CD4-positive, alpha-beta memory T cell (primary cell): ENCODE data around the gene KIF1C. TPM values are rescaled to one million over a fixed set of nuclear protein-coding genes. Genes with fewer than 3 reads are reported as not detected.

Experiments
- CTCF ChIA-PET: fragments of 350-600 bp; sonication (Branson Sonifier 250); formaldehyde crosslinking; loops from one replicate; lab custom pipeline; 2021; ENCODE audit warnings: inconsistent platforms; ENCODE audit not compliant: partially characterized antibody; lab: Charles Lee
- POLR2A ChIA-PET: fragments of 350-600 bp; sonication (Branson Sonifier 250); formaldehyde crosslinking; loops from one replicate; lab custom pipeline; 2021; ENCODE audit not compliant: partially characterized antibody; lab: Charles Lee
- DNase-seq, 5 donors: peaks; one replicate each; pipeline versions ENCODE4 v3.0.0 to v3.0.0-alpha.2; 2020 to 2022; ENCODE audit warnings: mixed read lengths in 1 of 5
- H3K27ac ChIP-seq: one replicate; pipeline ENCODE4 v1.7.0; 2013; ENCODE audit warnings: low read depth, low read length
- H3K27me3 ChIP-seq: 2 replicates; pipeline ENCODE4 v1.7.0; 2013; ENCODE audit warnings: mild to moderate bottlenecking, low read length, moderate library complexity; ENCODE audit not compliant: insufficient read depth
- H3K36me3 ChIP-seq: 2 replicates; pipeline ENCODE4 v1.7.0; 2013; ENCODE audit warnings: mild to moderate bottlenecking, low read length, moderate library complexity; ENCODE audit not compliant: insufficient read depth
- H3K4me1 ChIP-seq: 2 replicates; pipeline ENCODE4 v1.7.0; 2013; ENCODE audit warnings: mild to moderate bottlenecking, low read length, moderate library complexity; ENCODE audit not compliant: insufficient read depth
- H3K4me3 ChIP-seq, 2 donors: one replicate each; pipeline ENCODE4 v1.7.0; 2013; ENCODE audit warnings: low read length in 2 of 2, mild to moderate bottlenecking in 1 of 2
- H3K9me3 ChIP-seq, 2 donors: one replicate each; pipeline ENCODE4 v1.7.0; 2013; ENCODE audit warnings: low read length in 2 of 2, control low read depth in 1 of 2; ENCODE audit not compliant: control insufficient read depth in 1 of 2
- H3K27ac Mint-ChIP-seq, 7 donors: one replicate each; pipeline ENCODE4 v1.8.0; 2020 to 2021; ENCODE audit warnings: mixed read lengths in 7 of 7, mild to moderate bottlenecking in 6 of 7, inconsistent platforms in 3 of 7, moderate library complexity in 3 of 7
- H3K27me3 Mint-ChIP-seq, 2 donors: one replicate each; pipeline ENCODE4 v1.8.0; 2020 to 2021; ENCODE audit warnings: mixed read lengths in 2 of 2
- H3K36me3 Mint-ChIP-seq, 2 donors: one replicate each; pipeline ENCODE4 v1.8.0; 2020 to 2021; ENCODE audit warnings: mixed read lengths in 2 of 2, inconsistent platforms in 1 of 2, mild to moderate bottlenecking in 1 of 2
- H3K4me1 Mint-ChIP-seq, 4 donors: one replicate each; pipeline ENCODE4 v1.8.0; 2020 to 2021; ENCODE audit warnings: mixed read lengths in 4 of 4, mild to moderate bottlenecking in 1 of 4
- H3K4me3 Mint-ChIP-seq, 8 donors: one replicate each; pipeline ENCODE4 v1.8.0; 2020 to 2021; ENCODE audit warnings: mixed read lengths in 8 of 8, mild to moderate bottlenecking in 7 of 8, moderate library complexity in 6 of 8, inconsistent platforms in 3 of 8
- H3K9me3 Mint-ChIP-seq, 8 donors: one replicate each; pipeline ENCODE4 v1.8.0; 2020 to 2021; ENCODE audit warnings: mixed read lengths in 8 of 8, mild to moderate bottlenecking in 5 of 8, inconsistent platforms in 3 of 8, moderate library complexity in 1 of 8
- intact Hi-C: fragments of 100-400 bp; cut with micrococcal nuclease; formaldehyde crosslinking; loops from one replicate; pipeline ENCODE4 v1.15.1; 2023
- polyA plus RNA-seq, 2 donors: library from polyadenylated mRNA; unstranded; fragments of 300-500 nt; fragmentation: Illumina TruSeq; gene quantifications; one replicate each; pipeline ENCODE4 v1.2.3, GENCODE V29; 2021
- total RNA-seq, 2 experiments: library from RNA; stranded (reverse); gene quantifications; one replicate each; pipeline ENCODE4 v1.2.3, GENCODE V29; 2021

KIF1C gene
- total and polyA plus RNA-seq, 4 experiments from 2014 or later, result 1.8 to 36.9 (median 20.3) TPM

GRCh38 chr17:4968486-4969046 lies 29.2 kb upstream of the KIF1C start:
- Histone ChIP-seq H3K4me1 (peaks cover 28% of the 10 kb centered on the region), H3K27ac (peak overlapping the region; percentile 81), H3K4me3 (peak overlapping the region; percentile 64 to 95), H3K27me3 (no peaks in the 10 kb centered on the region), H3K36me3 (peaks cover 15% of the 10 kb centered on the region), H3K9me3 (no peaks in the 10 kb centered on the region)
- ChIA-PET POLR2A (interaction anchor here (1.0 to 27.9 kb wide), 14 partner anchors 11 to 447 kb away, joined by 3 to 973 read pairs (median 16); partner anchors contain the start of genes C17orf107, CAMTA2, CHRNE and ENO3), CTCF (interaction anchor here (1.3 to 3.6 kb wide), 9 partner anchors 12 to 94 kb away, joined by 4 to 29 read pairs (median 19); partner anchors contain the start of genes CAMTA2, CHRNE, ENO3 and RNF167)
- no peaks in the 10 kb centered on the region for H3K27me3 Mint-ChIP-seq
- no peak for DNase-seq
- intact Hi-C loops, result loop anchor here (5.0 kb wide), 1 partner anchor 36 kb away; the partner anchor contains the start of gene GP1BA
- no peak overlapping the region for H3K4me3 Mint-ChIP-seq
- H3K9me3 Mint-ChIP-seq, result no peaks in the 10 kb centered on the region
- no peak overlapping the region for H3K27ac Mint-ChIP-seq
- H3K36me3 Mint-ChIP-seq, result peaks cover 28 to 30% of the 10 kb centered on the region in 2 donors
- H3K4me1 Mint-ChIP-seq, result peaks cover 16 to 26% (median 24%) of the 10 kb centered on the region in 4 donors

GRCh38 chr17:4969047-4969550 lies 28.7 kb upstream of the KIF1C start:
- CTCF ChIA-PET, result interaction anchor here (1.3 to 3.6 kb wide), 7 partner anchors 12 to 93 kb away, joined by 4 to 26 read pairs (median 19); partner anchors contain the start of genes CHRNE, ENO3, RNF167 and SLC25A11
- no peaks in the 10 kb centered on the region for H3K9me3 ChIP-seq
- H3K4me1 Mint-ChIP-seq, result peaks cover 15 to 27% (median 24%) of the 10 kb centered on the region in 4 donors

GRCh38 chr17:4969551-4970173 lies 28.1 kb upstream of the KIF1C start:
- H3K9me3 Mint-ChIP-seq, result no peaks in the 10 kb centered on the region
- Histone ChIP-seq H3K36me3 (peaks cover 25% of the 10 kb centered on the region), H3K27ac (peak overlapping the region; percentile 81), H3K4me1 (peaks cover 28% of the 10 kb centered on the region), H3K27me3 (no peaks in the 10 kb centered on the region), H3K9me3 (no peaks in the 10 kb centered on the region), H3K4me3 (no peak overlapping the region)
- DNase-seq, result peak in 1 of 5 donors; percentile 50
- intact Hi-C loops, result loop anchor here (5.0 kb wide), 1 partner anchor 37 kb away; the partner anchor contains the start of gene GP1BA
- no peak overlapping the region for H3K4me3 Mint-ChIP-seq
- ChIA-PET POLR2A (interaction anchor here (1.3 to 27.9 kb wide), 7 partner anchors 11 to 61 kb away, joined by 4 to 973 read pairs (median 40); partner anchors contain the start of genes CAMTA2, ENO3, INCA1 and KIF1C), CTCF (interaction anchor here (1.3 to 3.6 kb wide), 8 partner anchors 11 to 93 kb away, joined by 3 to 26 read pairs (median 12); partner anchors contain the start of genes CHRNE, RNF167 and SLC25A11)
- H3K4me1 Mint-ChIP-seq, result peaks cover 14 to 29% (median 26%) of the 10 kb centered on the region in 4 donors
- no peaks in the 10 kb centered on the region for H3K27me3 Mint-ChIP-seq
- H3K36me3 Mint-ChIP-seq, result peaks cover 36 to 39% of the 10 kb centered on the region in 2 donors
- peak overlapping the region in 1 of 7 donors; percentile 91 for H3K27ac Mint-ChIP-seq

More at GRCh38 chr17:4969047-4969550, 28.7 kb upstream of the KIF1C start:
- H3K4me1 ChIP-seq, result peaks cover 28% of the 10 kb centered on the region
- Mint-ChIP-seq H3K27me3 (no peaks in the 10 kb centered on the region), H3K4me3 (no peak overlapping the region), H3K36me3 (peaks cover 32 to 34% of the 10 kb centered on the region in 2 donors), H3K9me3 (no peaks in the 10 kb centered on the region), H3K27ac (no peak overlapping the region)
- peak overlapping the region; percentile 81 for H3K27ac ChIP-seq
- POLR2A ChIA-PET, result interaction anchor here (1.3 to 27.9 kb wide), 7 partner anchors 10 to 62 kb away, joined by 4 to 973 read pairs (median 40); partner anchors contain the start of genes CAMTA2, ENO3, INCA1 and KIF1C
- peak in 1 of 5 donors; percentile 67 for DNase-seq
- H3K36me3 ChIP-seq, result peaks cover 19% of the 10 kb centered on the region
- intact Hi-C loops, result loop anchor here (5.0 kb wide), 1 partner anchor 37 kb away; the partner anchor contains the start of gene GP1BA
- H3K4me3 ChIP-seq, result peak overlapping the region; percentile 64 to 95
- H3K27me3 ChIP-seq, result no peaks in the 10 kb centered on the region

GRCh38 chr17:4970273-4970672 lies 27.5 kb upstream of the KIF1C start:
- peaks cover 40 to 44% of the 10 kb centered on the region in 2 donors for H3K36me3 Mint-ChIP-seq
- no peak for DNase-seq
- H3K27ac Mint-ChIP-seq, result peak overlapping the region in 3 of 7 donors; percentile 46 to 81 (median 76)

GRCh38 chr17:4971826-4972225 lies 25.9 kb upstream of the KIF1C start:
- Mint-ChIP-seq H3K4me3 (no peak overlapping the region), H3K4me1 (peaks cover 4 to 29% (median 16%) of the 10 kb centered on the region in 4 donors), H3K27me3 (no peaks in the 10 kb centered on the region), H3K9me3 (no peaks in the 10 kb centered on the region), H3K36me3 (peaks cover 41 to 49% of the 10 kb centered on the region in 2 donors), H3K27ac (peak overlapping the region in 1 of 7 donors; percentile 79)
- Histone ChIP-seq H3K36me3 (peaks cover 29% of the 10 kb centered on the region), H3K4me1 (peaks cover 20% of the 10 kb centered on the region), H3K27me3 (no peaks in the 10 kb centered on the region), H3K4me3 (no peak overlapping the region), H3K27ac (no peak overlapping the region), H3K9me3 (no peaks in the 10 kb centered on the region)
- ChIA-PET POLR2A (interaction anchor here (3.0 to 27.9 kb wide), 2 partner anchors 15 to 26 kb away, joined by 14 to 973 read pairs; partner anchors contain the start of genes CAMTA2, ENO3, PFN1 and RNF167), CTCF (interaction anchor here (1.2 to 4.0 kb wide), 6 partner anchors 9 to 91 kb away, joined by 3 to 20 read pairs (median 10); partner anchors contain the start of genes RNF167 and SLC25A11)
- no peak for DNase-seq
- intact Hi-C loops, result no loop called here

More at GRCh38 chr17:4970273-4970672, 27.5 kb upstream of the KIF1C start:
- Histone ChIP-seq H3K4me1 (peaks cover 28% of the 10 kb centered on the region), H3K27me3 (no peaks in the 10 kb centered on the region), H3K9me3 (no peaks in the 10 kb centered on the region), H3K36me3 (peaks cover 27% of the 10 kb centered on the region), H3K27ac (no peak overlapping the region), H3K4me3 (no peak overlapping the region)
- ChIA-PET POLR2A (interaction anchor here (1.0 to 27.9 kb wide), 7 partner anchors 10 to 71 kb away, joined by 3 to 973 read pairs (median 4); partner anchors contain the start of genes C17orf107, CAMTA2, ENO3 and PFN1), CTCF (interaction anchor here (1.5 to 4.0 kb wide), 6 partner anchors 11 to 91 kb away, joined by 3 to 20 read pairs (median 10); partner anchors contain the start of genes CHRNE, RNF167 and SLC25A11)
- Mint-ChIP-seq H3K27me3 (no peaks in the 10 kb centered on the region), H3K9me3 (no peaks in the 10 kb centered on the region), H3K4me1 (peaks cover 12 to 30% (median 25%) of the 10 kb centered on the region in 4 donors), H3K4me3 (peak overlapping the region in 5 of 8 donors; percentile 5 to 53 (median 51))
- intact Hi-C loops, result no loop called here

- H3K9me3 ChIP-seq, result no peaks in the 10 kb centered on the region
- H3K27ac ChIP-seq, result no peak overlapping the region
- peak overlapping the region in 2 of 7 donors; percentile 29 to 90 for H3K27ac Mint-ChIP-seq
- intact Hi-C loops, result no loop called here
- H3K36me3 ChIP-seq, result peaks cover 34% of the 10 kb centered on the region
- no peak overlapping the region for H3K4me3 ChIP-seq
- H3K4me3 Mint-ChIP-seq, result no peak overlapping the region
- ChIA-PET CTCF (interaction anchor here (1.2 to 4.0 kb wide), 3 partner anchors 13 to 91 kb away, joined by 3 to 14 read pairs (median 3); partner anchors contain the start of genes RNF167 and SLC25A11), POLR2A (interaction anchor here (3.0 to 27.9 kb wide), 2 partner anchors 14 to 26 kb away, joined by 14 to 973 read pairs; partner anchors contain the start of genes CAMTA2, ENO3, PFN1 and RNF167)
- no peaks in the 10 kb centered on the region for H3K27me3 ChIP-seq
- H3K4me1 Mint-ChIP-seq, result peaks cover 4 to 29% (median 16%) of the 10 kb centered on the region in 4 donors
- H3K27me3 Mint-ChIP-seq, result no peaks in the 10 kb centered on the region
- peaks cover 46 to 52% of the 10 kb centered on the region in 2 donors for H3K36me3 Mint-ChIP-seq
- peaks cover 20% of the 10 kb centered on the region for H3K4me1 ChIP-seq
- DNase-seq, result no peak
- no peaks in the 10 kb centered on the region for H3K9me3 Mint-ChIP-seq
Observed at GRCh38 chr17:4972322-4972721, 25.4 kb upstream of the KIF1C start.
